ENCODE measurements around the gene RAPSN. TPM values are rescaled to one million over a fixed set of nuclear protein-coding genes. Genes with fewer than 3 reads are reported as not detected.

RAPSN gene
- total RNA-seq, 3 donors from 2014 or later, result 0.64 TPM; not detected in 2

DNA sequence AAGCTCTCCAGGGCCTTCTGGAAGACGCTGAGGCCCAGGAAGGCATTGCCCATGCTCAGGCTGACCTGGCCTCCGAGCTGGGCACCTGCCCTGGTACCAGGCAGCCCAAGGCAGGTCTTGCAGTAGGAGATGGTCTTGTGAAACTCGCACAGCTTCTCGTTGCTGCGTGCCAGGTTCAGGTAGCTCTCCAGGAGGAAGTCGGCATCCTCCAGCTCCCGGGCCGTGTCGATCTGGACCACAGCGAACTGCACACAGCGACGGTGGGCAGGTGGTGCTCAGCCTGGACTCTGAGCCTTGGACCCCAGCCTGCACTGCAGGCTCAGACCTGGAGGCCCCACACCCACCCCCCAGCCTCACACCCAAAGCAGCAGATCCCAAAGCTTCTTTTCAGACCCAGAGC, 1.0 kb downstream of the RAPSN start:
- TF ChIP-seq CTCF (IDR thresholded peaks at IDR 0.05) (no peak), POLR2AphosphoS5 (IDR thresholded peaks at IDR 0.05) (no peak), POLR2A (IDR thresholded peaks at IDR 0.05) (no peak)
- H3K9me3 ChIP-seq, result no peaks in the 10 kb centered on the region
- intact Hi-C loops (cut with DNase I; ENCODE audit: low total_unique reads), result no loop called here
- H3K4me3 ChIP-seq, result no peak overlapping the region
- DNase-seq (ENCODE audit: low spot score in 2 of 2), result no peak
- H3K27me3 ChIP-seq, result no peaks in the 10 kb centered on the region
- no peak overlapping the region for H3K27ac ChIP-seq
- no peaks in the 10 kb centered on the region for H3K36me3 ChIP-seq
- H3K4me1 ChIP-seq, result no peaks in the 10 kb centered on the region

GRCh38 chr11:47446833-47447232, 2.1 kb downstream of the RAPSN start:
- Histone ChIP-seq H3K9me3 (no peaks in the 10 kb centered on the region), H3K27ac (no peak overlapping the region), H3K4me1 (no peaks in the 10 kb centered on the region), H3K4me3 (no peak overlapping the region), H3K36me3 (no peaks in the 10 kb centered on the region), H3K27me3 (no peaks in the 10 kb centered on the region)
- no peak for TF ChIP-seq POLR2A (IDR thresholded peaks at IDR 0.05)
- TF ChIP-seq CTCF (IDR thresholded peaks at IDR 0.05), result no peak
- TF ChIP-seq POLR2AphosphoS5 (IDR thresholded peaks at IDR 0.05), result no peak
- DNase-seq (ENCODE audit: low spot score in 2 of 2), result no peak
- intact Hi-C loops (cut with DNase I; ENCODE audit: low total_unique reads), result no loop called here

GRCh38 chr11:47445840-47446239, 3.1 kb downstream of the RAPSN start:
- Histone ChIP-seq H3K4me3 (no peak overlapping the region), H3K9me3 (no peaks in the 10 kb centered on the region), H3K36me3 (no peaks in the 10 kb centered on the region), H3K27ac (no peak overlapping the region), H3K27me3 (no peaks in the 10 kb centered on the region), H3K4me1 (no peaks in the 10 kb centered on the region)
- TF ChIP-seq POLR2AphosphoS5 (IDR thresholded peaks at IDR 0.05) (no peak), CTCF (IDR thresholded peaks at IDR 0.05) (no peak), POLR2A (IDR thresholded peaks at IDR 0.05) (no peak)
- DNase-seq (ENCODE audit: low spot score in 2 of 2), result no peak
- intact Hi-C loops (cut with DNase I; ENCODE audit: low total_unique reads), result no loop called here

DNA sequence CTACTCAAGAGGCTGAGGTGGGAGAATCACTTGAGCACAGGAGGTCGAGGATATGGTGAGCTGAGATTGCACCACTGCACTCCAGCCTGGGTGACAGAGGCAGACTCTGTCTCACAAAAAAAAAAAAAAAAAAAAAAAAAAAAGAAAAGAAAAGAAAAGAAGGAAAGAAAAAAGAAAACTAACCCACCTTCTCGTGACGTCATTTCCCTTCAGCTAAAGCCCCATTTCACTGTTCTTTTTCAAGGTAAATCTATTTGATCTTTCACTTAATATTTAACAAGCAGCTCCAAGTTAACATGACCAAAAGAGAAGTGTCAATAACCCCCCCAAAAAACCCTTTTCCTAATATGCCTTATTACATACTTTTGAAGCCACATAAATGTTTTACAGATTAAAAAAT, 5.1 kb downstream of the RAPSN start:
- intact Hi-C loops (cut with DNase I; ENCODE audit: low total_unique reads), result no loop called here
- TF ChIP-seq POLR2AphosphoS5 (IDR thresholded peaks at IDR 0.05) (no peak), POLR2A (IDR thresholded peaks at IDR 0.05) (no peak), CTCF (IDR thresholded peaks at IDR 0.05) (no peak)
- H3K27me3 ChIP-seq, result no peaks in the 10 kb centered on the region
- H3K9me3 ChIP-seq, result no peaks in the 10 kb centered on the region
- no peak for DNase-seq (ENCODE audit: low spot score in 2 of 2)
- no peaks in the 10 kb centered on the region for H3K4me1 ChIP-seq
- H3K36me3 ChIP-seq, result no peaks in the 10 kb centered on the region
- H3K27ac ChIP-seq, result no peak overlapping the region
- no peak overlapping the region for H3K4me3 ChIP-seq

GRCh38 chr11:47443028-47443700, 5.8 kb downstream of the RAPSN start:
- H3K4me1 ChIP-seq, result no peaks in the 10 kb centered on the region
- DNase-seq (ENCODE audit: low spot score in 2 of 2), result no peak

More at GRCh38 chr11:47443028-47443700, 5.8 kb downstream of the RAPSN start:
- no peak for TF ChIP-seq CTCF (IDR thresholded peaks at IDR 0.05)
- TF ChIP-seq POLR2A (IDR thresholded peaks at IDR 0.05), result no peak
- TF ChIP-seq POLR2AphosphoS5 (IDR thresholded peaks at IDR 0.05), result no peak
- H3K9me3 ChIP-seq, result no peaks in the 10 kb centered on the region
- intact Hi-C loops (cut with DNase I; ENCODE audit: low total_unique reads), result no loop called here
- no peaks in the 10 kb centered on the region for H3K36me3 ChIP-seq
- no peak overlapping the region for H3K27ac ChIP-seq
- no peak overlapping the region for H3K4me3 ChIP-seq
- H3K27me3 ChIP-seq, result no peaks in the 10 kb centered on the region
